OCI-LY1 (cell line): Measurements from ENCODE around the gene YTHDC1.

ENCODE experiments used
- H2AFZ ChIP-seq: fragments of 200-600 bp; sonication (generic), shearing (Covaris generic); 2 replicates; pipeline ENCODE4 v1.6.0; 2014; ENCODE audit warnings: antibody characterized with exemption, mild to moderate bottlenecking, low read length
- H3F3A ChIP-seq: fragments of 200-600 bp; sonication (generic), shearing (Covaris generic); 2 replicates; pipeline ENCODE4 v1.6.0; 2014; ENCODE audit warnings: mild to moderate bottlenecking, antibody characterized with exemption, low read length, moderate library complexity; ENCODE audit not compliant: insufficient read depth
- H3K27ac ChIP-seq: fragments of 200-600 bp; sonication (generic); 2 replicates; pipeline ENCODE4 v1.5.1; 2014; ENCODE audit warnings: low read length, mixed run types, mild to moderate bottlenecking, low read depth; ENCODE audit not compliant: poor library complexity, severe bottlenecking
- H3K27me3 ChIP-seq: fragments of 200-600 bp; sonication (generic); 2 replicates; pipeline ENCODE4 v1.6.0; 2014; ENCODE audit warnings: antibody characterized with exemption, mild to moderate bottlenecking, low read length, moderate library complexity; ENCODE audit not compliant: insufficient read depth
- H3K36me3 ChIP-seq: fragments of 200-600 bp; sonication (generic); 2 replicates; pipeline ENCODE4 v1.6.1; 2014; ENCODE audit warnings: mild to moderate bottlenecking, antibody characterized with exemption, low read length, moderate library complexity, mixed read lengths; ENCODE audit not compliant: insufficient read depth
- H3K4me1 ChIP-seq: fragments of 200-600 bp; sonication (generic); 2 replicates; pipeline ENCODE4 v1.5.1; 2014; ENCODE audit warnings: mild to moderate bottlenecking, low read length, moderate library complexity; ENCODE audit not compliant: insufficient read depth, severe bottlenecking
- H3K4me2 ChIP-seq: fragments of 200-600 bp; sonication (generic), shearing (Covaris generic); 2 replicates; pipeline ENCODE4 v1.6.1; 2014; ENCODE audit warnings: low read length
- H3K4me3 ChIP-seq: fragments of 200-600 bp; sonication (generic); 2 replicates; pipeline ENCODE4 v1.5.1; 2014; ENCODE audit warnings: low read length, low read depth, mild to moderate bottlenecking, mixed read lengths; ENCODE audit not compliant: poor library complexity, severe bottlenecking
- H3K79me2 ChIP-seq: fragments of 200-600 bp; shearing (Covaris generic); 2 replicates; pipeline ENCODE4 v1.6.1; 2016; ENCODE audit warnings: mixed run types, low read length, mixed read lengths; ENCODE audit not compliant: insufficient read depth
- H3K9ac ChIP-seq: fragments of 200-600 bp; sonication (generic), shearing (Covaris generic); 2 replicates; pipeline ENCODE4 v1.6.1; 2014; ENCODE audit warnings: mild to moderate bottlenecking, low read length, mixed read lengths
- H3K9me2 ChIP-seq: fragments of 200-600 bp; sonication (generic), shearing (Covaris generic); 2 replicates; pipeline ENCODE4 v1.6.1; 2014; ENCODE audit warnings: low read depth, mild to moderate bottlenecking, low read length, mixed read lengths
- H3K9me3 ChIP-seq: fragments of 200-600 bp; shearing (Covaris generic); 2 replicates; pipeline ENCODE4 v1.6.1; 2014; ENCODE audit warnings: low read length, mixed read lengths
- H4K20me1 ChIP-seq: fragments of 200-600 bp; sonication (generic), shearing (Covaris generic); 2 replicates; pipeline ENCODE4 v1.6.0; 2016; ENCODE audit warnings: mild to moderate bottlenecking, low read length; ENCODE audit not compliant: insufficient read depth
- CTCF ChIP-seq: fragments of 200-600 bp; sonication (generic), shearing (Covaris generic); IDR thresholded peaks from 2 replicates; pipeline ENCODE4 v1.5.1; 2017; ENCODE audit warnings: mild to moderate bottlenecking, antibody characterized with exemption, low read length, moderate library complexity, mixed read lengths
- EZH2 ChIP-seq: fragments of 200-600 bp; sonication (generic), shearing (Covaris generic); IDR thresholded peaks from 2 replicates; pipeline ENCODE4 v1.8.0; 2017; ENCODE audit warnings: borderline replicate concordance, mixed run types, mild to moderate bottlenecking, antibody characterized with exemption, low read length, moderate library complexity, mixed read lengths

YTHDC1 gene

DNA sequence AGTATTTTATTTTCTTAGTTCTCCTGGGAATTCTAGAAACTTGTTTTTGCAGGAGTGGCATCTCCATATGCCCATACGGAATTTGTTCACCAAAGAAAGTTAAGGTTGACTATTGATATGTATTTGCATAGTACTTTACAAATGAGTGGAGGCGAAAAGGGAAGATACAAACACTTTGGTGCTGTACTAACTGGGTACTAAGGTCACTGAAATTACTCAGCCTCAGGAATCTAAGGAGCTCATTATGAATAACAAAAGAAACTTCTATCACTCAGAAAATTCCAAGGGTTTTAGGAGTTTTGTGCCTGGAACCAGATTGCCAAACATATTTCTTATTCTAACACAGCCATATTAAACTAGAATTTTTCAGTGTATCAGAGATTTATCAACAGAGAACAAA is 77.0 kb downstream of the YTHDC1 start:
- Histone ChIP-seq H3K9me2 (no peaks in the 10 kb centered on the region), H3K36me3 (no peaks in the 10 kb centered on the region), H3K9ac (no peak overlapping the region), H3K4me2 (no peak overlapping the region), H4K20me1 (no peaks in the 10 kb centered on the region), H3K79me2 (no peaks in the 10 kb centered on the region), H3K27ac (no peak overlapping the region), H3K4me1 (no peaks in the 10 kb centered on the region), H3K4me3 (no peak overlapping the region), H2AFZ (no peak overlapping the region), H3F3A (no peaks in the 10 kb centered on the region), H3K27me3 (no peaks in the 10 kb centered on the region), H3K9me3 (no peaks in the 10 kb centered on the region)
- no peak for TF ChIP-seq EZH2

DNA sequence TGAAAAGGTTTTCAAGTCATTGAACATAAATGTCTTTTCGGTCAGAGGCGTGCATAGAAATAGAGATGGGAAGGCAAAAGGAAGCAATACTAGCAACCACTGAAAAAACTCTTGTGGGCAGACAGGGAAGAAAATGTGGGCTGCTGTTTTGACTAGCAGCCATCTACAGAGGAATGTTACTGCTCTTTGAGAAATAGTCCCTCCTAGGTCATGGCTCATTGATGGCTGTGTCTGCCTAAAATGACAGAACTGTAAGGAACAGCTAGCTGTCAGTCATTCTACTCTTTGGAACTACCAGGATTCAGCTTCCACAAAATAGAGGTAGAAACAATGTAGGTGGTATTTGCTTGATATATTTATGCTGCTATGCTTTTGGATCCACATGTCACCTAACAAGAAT is 77.5 kb downstream of the YTHDC1 start:
- H3K27me3 ChIP-seq = no peaks in the 10 kb centered on the region
- no peaks in the 10 kb centered on the region for H3K4me1 ChIP-seq
- no peak overlapping the region for H2AFZ ChIP-seq
- no peaks in the 10 kb centered on the region for H3K9me2 ChIP-seq
- H3K4me3 ChIP-seq = no peak overlapping the region
- no peaks in the 10 kb centered on the region for H3F3A ChIP-seq
- H4K20me1 ChIP-seq = no peaks in the 10 kb centered on the region
- H3K27ac ChIP-seq = no peak overlapping the region
- H3K36me3 ChIP-seq = no peaks in the 10 kb centered on the region
- TF ChIP-seq CTCF (no peak), EZH2 (no peak)
- no peaks in the 10 kb centered on the region for H3K79me2 ChIP-seq
- no peak overlapping the region for H3K9ac ChIP-seq
- H3K9me3 ChIP-seq = no peaks in the 10 kb centered on the region
- H3K4me2 ChIP-seq = no peak overlapping the region

DNA sequence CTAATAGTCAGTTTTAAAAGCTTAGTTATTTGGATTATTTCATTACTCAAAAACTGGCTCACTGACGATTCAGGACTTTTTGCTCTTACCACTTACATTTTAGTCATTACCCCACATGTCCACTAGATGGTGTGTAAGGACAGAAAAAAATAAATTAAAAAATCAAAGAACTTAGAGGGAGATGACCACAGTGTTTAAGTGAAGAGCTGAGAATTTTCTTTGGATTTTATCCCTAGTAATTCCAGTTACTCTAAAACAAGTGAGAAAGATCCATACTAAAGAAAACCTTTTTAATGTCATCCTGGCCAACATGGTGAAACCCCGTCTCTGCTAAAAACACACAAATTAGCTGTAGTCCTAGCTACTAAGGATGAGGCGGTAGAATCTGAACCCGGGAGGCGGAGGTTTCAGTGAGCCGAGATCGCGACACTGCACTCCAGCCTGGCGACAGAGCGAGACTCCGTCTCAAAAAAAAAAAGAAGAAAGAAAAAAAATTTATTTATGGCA is 78.0 kb downstream of the YTHDC1 start:
- Histone ChIP-seq H3K9me2 (no peaks in the 10 kb centered on the region), H3F3A (no peaks in the 10 kb centered on the region), H3K4me3 (no peak overlapping the region), H4K20me1 (no peaks in the 10 kb centered on the region), H3K4me1 (no peaks in the 10 kb centered on the region), H3K79me2 (no peaks in the 10 kb centered on the region), H2AFZ (no peak overlapping the region), H3K27ac (no peak overlapping the region), H3K4me2 (no peak overlapping the region), H3K36me3 (no peaks in the 10 kb centered on the region), H3K9me3 (no peaks in the 10 kb centered on the region), H3K27me3 (no peaks in the 10 kb centered on the region), H3K9ac (no peak overlapping the region)
- TF ChIP-seq EZH2 (no peak), CTCF (peak; percentile 67)

DNA sequence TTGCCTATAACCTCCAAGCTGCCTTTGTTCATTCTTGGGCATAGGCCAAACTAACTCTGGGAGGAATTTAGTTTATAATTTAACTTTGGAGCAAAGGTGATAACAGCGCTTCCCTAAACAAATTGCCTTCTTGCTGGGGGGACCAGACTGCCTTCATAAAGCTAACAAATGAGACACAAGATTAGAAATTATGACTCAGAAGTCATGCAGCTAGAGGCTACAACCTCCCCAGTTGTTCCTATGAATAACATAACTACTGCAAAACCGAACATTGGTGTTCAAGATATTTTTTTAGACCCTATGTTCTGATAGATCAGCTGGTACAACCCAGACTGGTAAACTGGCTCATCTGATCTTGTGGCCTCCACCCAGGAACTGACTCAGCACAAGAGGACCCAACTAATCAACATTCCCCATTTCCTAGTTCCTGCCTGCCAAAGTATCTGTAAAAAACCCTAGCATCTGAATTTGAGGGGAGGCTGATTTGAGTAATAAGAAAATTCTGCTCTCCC is 82.4 kb downstream of the YTHDC1 start:
- Histone ChIP-seq H4K20me1 (no peaks in the 10 kb centered on the region), H3K4me1 (no peaks in the 10 kb centered on the region), H3K79me2 (no peaks in the 10 kb centered on the region), H3K4me3 (no peak overlapping the region), H3K9ac (no peak overlapping the region), H3K27me3 (no peaks in the 10 kb centered on the region), H3K9me2 (no peaks in the 10 kb centered on the region), H3K36me3 (no peaks in the 10 kb centered on the region), H3K4me2 (no peak overlapping the region), H3K9me3 (no peaks in the 10 kb centered on the region), H2AFZ (no peak overlapping the region), H3F3A (no peaks in the 10 kb centered on the region), H3K27ac (no peak overlapping the region)
- no peak for TF ChIP-seq EZH2
- TF ChIP-seq CTCF = no peak
